ENCODE data around the gene FAM163B. TPM values are rescaled to one million over a fixed set of nuclear protein-coding genes. Genes with fewer than 3 reads are reported as not detected.
A peak's percentile ranks its signal among the peaks of the same experiment; 100 is the strongest.

FAM163B gene
- total and polyA plus RNA-seq, 2 donors from 2014 or later: 0.54 TPM; not detected in 1

DNA sequence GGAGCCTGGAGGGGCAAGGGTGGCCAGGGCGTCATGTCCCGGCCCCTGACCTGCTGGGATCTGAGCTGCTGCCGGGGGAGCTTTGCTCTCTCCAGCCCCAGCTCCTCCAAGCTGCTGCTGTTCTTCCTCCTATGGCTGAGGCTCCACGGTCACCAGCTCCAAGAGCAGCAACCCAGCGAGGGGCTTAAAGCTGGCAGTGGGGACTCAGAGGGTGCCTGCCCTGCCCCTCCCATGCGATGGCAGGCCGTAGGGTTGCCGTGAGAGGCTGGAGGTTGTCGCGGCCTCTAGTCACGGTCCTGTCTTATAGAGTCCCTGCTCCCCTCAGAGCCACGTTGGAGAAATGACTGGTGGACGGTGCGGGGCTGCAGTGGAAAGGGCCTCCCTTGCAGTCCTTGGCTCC lies 46.5 kb upstream of the FAM163B start:
- Histone ChIP-seq H3K27me3 (ENCODE audit: control insufficient read depth, insufficient read depth, low read length) (peaks cover 2% of the 10 kb centered on the region), H3K9ac (ENCODE audit: low read length in 3 of 3) (no peak overlapping the region), H3K36me3 (ENCODE audit: control insufficient read depth in 2 of 3, insufficient read depth in 3 of 3, low read length in 3 of 3) (no peaks in the 10 kb centered on the region), H3K9me3 (ENCODE audit: control insufficient read depth in 2 of 3, insufficient read depth in 1 of 3, low read length in 3 of 3) (no peaks in the 10 kb centered on the region), H3K27ac (ENCODE audit: low read depth in 2 of 2, low read length in 2 of 2) (no peak overlapping the region), H3K4me3 (ENCODE audit: low read length in 3 of 3) (no peak overlapping the region), H3K4me1 (ENCODE audit: control insufficient read depth in 2 of 3, insufficient read depth in 2 of 3, low read depth in 1 of 3, low read length in 3 of 3) (peaks cover 0 to 13% (median 0%) of the 10 kb centered on the region in 3 donors)
- TF ChIP-seq, protein P1, sequence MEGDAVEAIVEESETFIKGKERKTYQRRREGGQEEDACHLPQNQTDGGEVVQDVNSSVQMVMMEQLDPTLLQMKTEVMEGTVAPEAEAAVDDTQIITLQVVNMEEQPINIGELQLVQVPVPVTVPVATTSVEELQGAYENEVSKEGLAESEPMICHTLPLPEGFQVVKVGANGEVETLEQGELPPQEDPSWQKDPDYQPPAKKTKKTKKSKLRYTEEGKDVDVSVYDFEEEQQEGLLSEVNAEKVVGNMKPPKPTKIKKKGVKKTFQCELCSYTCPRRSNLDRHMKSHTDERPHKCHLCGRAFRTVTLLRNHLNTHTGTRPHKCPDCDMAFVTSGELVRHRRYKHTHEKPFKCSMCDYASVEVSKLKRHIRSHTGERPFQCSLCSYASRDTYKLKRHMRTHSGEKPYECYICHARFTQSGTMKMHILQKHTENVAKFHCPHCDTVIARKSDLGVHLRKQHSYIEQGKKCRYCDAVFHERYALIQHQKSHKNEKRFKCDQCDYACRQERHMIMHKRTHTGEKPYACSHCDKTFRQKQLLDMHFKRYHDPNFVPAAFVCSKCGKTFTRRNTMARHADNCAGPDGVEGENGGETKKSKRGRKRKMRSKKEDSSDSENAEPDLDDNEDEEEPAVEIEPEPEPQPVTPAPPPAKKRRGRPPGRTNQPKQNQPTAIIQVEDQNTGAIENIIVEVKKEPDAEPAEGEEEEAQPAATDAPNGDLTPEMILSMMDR (IDR thresholded peaks at IDR 0.05; ENCODE audit: borderline replicate concordance, extremely low read depth, insufficient read depth): no peak
- DNase-seq (peak in 1 of 5 donors; percentile 56), FAIRE-seq (no peak)
- intact Hi-C loops (cut with DNase I): no loop called here

DNA sequence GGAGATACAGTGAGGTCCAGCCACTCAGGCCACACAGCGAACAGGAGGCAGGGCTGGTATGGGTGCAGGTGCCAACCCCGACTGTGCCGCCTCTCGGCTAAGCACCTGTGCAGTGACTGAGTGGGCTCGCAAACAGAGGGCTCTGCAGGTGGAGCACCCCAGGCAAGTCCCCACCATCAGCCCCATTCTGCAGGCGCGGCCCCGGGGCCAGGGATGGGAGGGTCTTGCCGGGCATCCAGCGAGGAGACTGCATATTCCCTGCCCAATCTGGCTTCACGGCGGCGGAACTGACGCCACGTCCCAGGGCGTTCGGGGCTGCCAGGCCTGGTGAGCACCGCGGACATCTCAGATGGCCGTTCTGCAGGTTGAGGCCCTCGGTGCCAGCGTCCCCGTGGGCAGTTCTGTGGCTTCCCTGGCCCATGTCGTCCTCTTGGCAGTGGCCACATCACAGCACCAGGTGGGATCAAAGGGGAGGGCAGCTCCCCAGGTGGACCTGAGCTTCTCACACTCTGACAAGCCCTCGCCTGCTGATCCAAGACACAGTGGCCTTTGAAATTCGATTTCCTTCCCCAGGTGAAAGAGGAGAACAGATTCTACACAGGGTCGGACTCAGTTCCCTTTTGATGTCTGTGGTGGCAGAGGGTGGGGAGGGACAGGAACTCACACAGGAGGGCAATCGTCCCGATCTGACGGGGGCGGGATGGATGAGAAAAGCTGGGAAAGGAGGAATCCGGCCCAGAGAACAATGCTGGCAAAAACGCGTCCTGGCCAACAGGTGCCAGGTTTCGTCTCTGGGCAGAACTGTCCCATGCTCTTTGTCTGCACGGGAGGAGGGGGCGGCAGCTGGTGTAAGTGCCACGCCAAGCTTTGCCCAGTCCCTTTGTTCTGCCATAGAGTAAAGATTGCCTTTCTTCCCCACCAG lies 45.8 kb upstream of the FAM163B start:
- H3K36me3 ChIP-seq (ENCODE audit: control insufficient read depth in 2 of 3, insufficient read depth in 3 of 3, low read length in 3 of 3): no peaks in the 10 kb centered on the region
- peaks cover 2% of the 10 kb centered on the region for H3K27me3 ChIP-seq (ENCODE audit: control insufficient read depth, insufficient read depth, low read length)
- TF ChIP-seq, protein P1 (IDR thresholded peaks at IDR 0.05; ENCODE audit: borderline replicate concordance, extremely low read depth, insufficient read depth): no peak
- FAIRE-seq (no peak), DNase-seq (no peak)
- H3K27ac ChIP-seq (ENCODE audit: low read depth in 2 of 2, low read length in 2 of 2): no peak overlapping the region
- H3K4me1 ChIP-seq (ENCODE audit: control insufficient read depth in 2 of 3, insufficient read depth in 2 of 3, low read depth in 1 of 3, low read length in 3 of 3): peaks cover 0 to 13% (median 0%) of the 10 kb centered on the region in 3 donors
- no peak overlapping the region for H3K9ac ChIP-seq (ENCODE audit: low read length in 3 of 3)
- H3K9me3 ChIP-seq (ENCODE audit: control insufficient read depth in 2 of 3, insufficient read depth in 1 of 3, low read length in 3 of 3): no peaks in the 10 kb centered on the region
- H3K4me3 ChIP-seq (ENCODE audit: low read length in 3 of 3): no peak overlapping the region
- intact Hi-C loops (cut with DNase I): no loop called here

DNA sequence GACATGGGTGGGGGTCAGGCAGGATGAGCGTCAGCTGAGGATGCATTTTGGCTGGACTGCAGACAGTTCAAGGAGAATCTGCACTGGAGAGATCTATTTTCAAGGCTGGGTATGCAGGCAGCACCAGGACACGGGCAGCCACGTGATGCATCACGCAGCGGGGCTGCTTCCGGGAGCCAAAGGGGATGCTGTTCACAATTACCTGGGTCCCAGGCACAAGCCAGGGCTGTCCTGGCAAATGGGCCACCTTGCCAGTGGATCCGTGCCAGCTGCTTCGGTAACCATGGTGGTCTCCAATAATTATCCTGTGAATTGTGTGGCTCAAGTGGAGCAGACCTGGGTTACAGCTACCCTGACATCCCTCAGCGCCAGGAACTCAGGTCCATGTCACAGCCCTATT lies 44.4 kb upstream of the FAM163B start:
- no peaks in the 10 kb centered on the region for H3K36me3 ChIP-seq (ENCODE audit: control insufficient read depth in 2 of 3, insufficient read depth in 3 of 3, low read length in 3 of 3)
- H3K27ac ChIP-seq (ENCODE audit: low read depth in 2 of 2, low read length in 2 of 2): no peak overlapping the region
- peaks cover 2% of the 10 kb centered on the region for H3K27me3 ChIP-seq (ENCODE audit: control insufficient read depth, insufficient read depth, low read length)
- intact Hi-C loops (cut with DNase I): no loop called here
- H3K4me1 ChIP-seq (ENCODE audit: control insufficient read depth in 2 of 3, insufficient read depth in 2 of 3, low read depth in 1 of 3, low read length in 3 of 3): peaks cover 0 to 8% (median 0%) of the 10 kb centered on the region in 3 donors
- TF ChIP-seq, protein P1 (IDR thresholded peaks at IDR 0.05; ENCODE audit: borderline replicate concordance, extremely low read depth, insufficient read depth): no peak
- no peak overlapping the region for H3K9ac ChIP-seq (ENCODE audit: low read length in 3 of 3)
- H3K9me3 ChIP-seq (ENCODE audit: control insufficient read depth in 2 of 3, insufficient read depth in 1 of 3, low read length in 3 of 3): no peaks in the 10 kb centered on the region
- no peak overlapping the region for H3K4me3 ChIP-seq (ENCODE audit: low read length in 3 of 3)
- FAIRE-seq (no peak), DNase-seq (no peak)

Data from kidney (tissue), 14 donors.